Measurements from ENCODE around the gene ABCF2.

Gene ABCF2

GRCh38 chr7:151232091-151232916 lies 5.3 kb upstream of the ABCF2 start, which contains the start of gene CHPF2:
CHPF2 (plus strand) TSS chr7:151232483; CDS start chr7:151234012, 1,529 bp downstream.
- Mint-ChIP-seq H3K4me1 (ENCODE audit: low read depth) (peaks cover 40% of the 10 kb centered on the region), H3K27ac (peak within 1 kb of the TSS; percentile 96), H3K4me3 (peak within 1 kb of the TSS; percentile 98), H3K27me3 (peaks cover 1% of the 10 kb centered on the region), H3K36me3 (ENCODE audit: low read depth) (peaks cover 45% of the 10 kb centered on the region), H3K9me3 (no peaks in the 10 kb centered on the region)
- intact Hi-C loops (cut with micrococcal nuclease): no loop called here

DNA sequence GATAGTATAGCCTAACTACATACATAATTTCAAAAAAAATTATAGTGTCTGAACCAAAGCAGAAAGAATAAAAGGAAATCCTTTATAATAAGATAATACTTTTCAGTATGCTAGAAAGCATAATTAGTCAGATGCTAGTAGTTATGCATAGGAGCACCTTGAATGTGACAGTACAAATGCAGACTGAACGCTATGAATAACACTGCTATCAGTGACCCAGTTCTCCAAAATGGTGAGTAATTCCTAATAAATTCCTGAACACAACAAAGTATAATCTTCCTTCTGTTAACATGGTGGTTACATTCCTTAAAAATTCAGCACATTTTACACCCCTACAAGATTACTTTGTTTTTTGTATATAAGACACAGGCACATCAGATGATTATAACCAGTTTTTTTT lies 4.1 kb upstream of the ABCF2 start:
- intact Hi-C loops (cut with micrococcal nuclease): no loop called here
- Mint-ChIP-seq H3K9me3 (no peaks in the 10 kb centered on the region), H3K27ac (no peak overlapping the region), H3K4me3 (no peak overlapping the region), H3K36me3 (ENCODE audit: low read depth) (peaks cover 44% of the 10 kb centered on the region), H3K27me3 (peaks cover 1% of the 10 kb centered on the region), H3K4me1 (ENCODE audit: low read depth) (peaks cover 53% of the 10 kb centered on the region)

GRCh38 chr7:151229249-151229648 lies 2.2 kb upstream of the ABCF2 start:
- no peak overlapping the region for H3K4me3 Mint-ChIP-seq
- intact Hi-C loops (cut with micrococcal nuclease): loop anchor here (5.0 kb wide), 1 partner anchor 123 kb away; no protein-coding TSS in a partner anchor
- peaks cover 1% of the 10 kb centered on the region for H3K27me3 Mint-ChIP-seq
- H3K4me1 Mint-ChIP-seq (ENCODE audit: low read depth): peaks cover 61% of the 10 kb centered on the region
- peaks cover 42% of the 10 kb centered on the region for H3K36me3 Mint-ChIP-seq (ENCODE audit: low read depth)
- no peaks in the 10 kb centered on the region for H3K9me3 Mint-ChIP-seq
- no peak overlapping the region for H3K27ac Mint-ChIP-seq

DNA sequence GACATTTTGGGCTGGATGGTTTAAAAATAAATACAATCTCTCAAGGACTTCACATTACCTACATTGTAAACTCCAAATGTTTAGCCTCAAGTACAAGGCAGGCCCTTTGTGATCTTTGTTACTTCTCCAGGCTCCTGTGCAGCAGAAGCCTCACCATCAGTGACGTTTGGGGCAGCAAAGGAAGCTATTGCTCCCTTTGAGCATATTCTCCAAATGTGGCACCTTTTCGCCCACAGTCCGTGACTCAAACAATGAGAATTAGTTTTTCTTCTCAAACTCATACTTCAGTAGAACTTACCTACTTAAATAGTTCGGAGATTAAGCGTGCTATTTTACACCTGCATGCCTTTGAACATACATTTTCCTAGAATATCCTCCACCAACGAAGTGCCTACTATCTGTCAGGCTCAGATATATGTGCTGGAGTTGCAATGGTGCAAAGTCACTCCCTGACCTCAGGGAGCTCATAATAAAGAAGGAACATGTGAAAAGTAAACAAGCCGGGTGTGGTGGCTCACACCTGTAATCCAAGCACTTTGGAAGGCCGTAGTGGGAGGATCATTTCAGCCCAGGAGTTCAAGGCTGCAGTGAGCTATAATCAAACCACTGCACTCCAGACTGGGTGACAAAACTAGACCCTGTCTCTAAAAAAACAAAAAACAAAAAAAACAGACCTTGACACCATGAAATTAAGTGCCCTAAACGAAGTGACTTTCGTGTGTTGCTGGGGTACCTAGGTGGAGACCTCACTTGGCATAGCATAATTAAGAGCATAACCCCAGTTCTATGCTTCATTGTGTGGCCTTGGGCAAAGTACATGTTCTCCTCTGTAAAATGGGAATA lies 1.2 kb upstream of the ABCF2 start:
- peaks cover 51% of the 10 kb centered on the region for H3K4me1 Mint-ChIP-seq (ENCODE audit: low read depth)
- H3K4me3 Mint-ChIP-seq: peak overlapping the region; percentile 96
- H3K27ac Mint-ChIP-seq: peak overlapping the region; percentile 93
- H3K27me3 Mint-ChIP-seq: peaks cover 1% of the 10 kb centered on the region
- H3K9me3 Mint-ChIP-seq: no peaks in the 10 kb centered on the region
- peaks cover 43% of the 10 kb centered on the region for H3K36me3 Mint-ChIP-seq (ENCODE audit: low read depth)
- intact Hi-C loops (cut with micrococcal nuclease): loop anchor here (5.0 kb wide), 1 partner anchor 124 kb away; no protein-coding TSS in a partner anchor

DNA sequence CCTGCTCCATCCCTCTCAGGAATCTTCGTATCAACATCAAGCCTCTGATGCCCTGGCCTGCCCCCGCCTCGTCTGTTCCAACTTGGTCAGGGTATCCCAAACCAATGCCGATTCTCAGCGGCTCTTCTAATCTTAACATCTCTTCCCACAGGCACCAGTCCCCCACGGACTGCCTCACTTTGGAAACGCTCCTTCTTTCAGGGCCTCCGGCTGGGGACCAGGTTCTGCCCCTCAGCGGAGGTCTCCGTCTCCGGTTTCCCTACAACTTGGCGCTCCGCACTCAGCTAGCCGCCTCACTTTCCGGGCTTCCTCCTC lies 488 bp downstream of the ABCF2 start:
- Mint-ChIP-seq H3K9me3 (no peaks in the 10 kb centered on the region), H3K27ac (peak overlapping the region; percentile 93), H3K4me1 (ENCODE audit: low read depth) (peaks cover 39% of the 10 kb centered on the region), H3K4me3 (peak overlapping the region; percentile 96), H3K36me3 (ENCODE audit: low read depth) (peaks cover 50% of the 10 kb centered on the region), H3K27me3 (peaks cover 1% of the 10 kb centered on the region)
- intact Hi-C loops (cut with micrococcal nuclease): loop anchor here (2.0 to 5.0 kb wide), 2 partner anchors 18 to 126 kb away; no protein-coding TSS in a partner anchor

GRCh38 chr7:151225948-151226510 lies 976 bp downstream of the ABCF2 start:
- intact Hi-C loops (cut with micrococcal nuclease): loop anchor here (2.0 to 5.0 kb wide), 2 partner anchors 19 to 126 kb away; no protein-coding TSS in a partner anchor
- Mint-ChIP-seq H3K4me1 (ENCODE audit: low read depth) (peaks cover 37% of the 10 kb centered on the region), H3K4me3 (peak overlapping the region; percentile 96), H3K27me3 (peaks cover 1% of the 10 kb centered on the region), H3K27ac (peak overlapping the region; percentile 93), H3K36me3 (ENCODE audit: low read depth) (peaks cover 55% of the 10 kb centered on the region), H3K9me3 (no peaks in the 10 kb centered on the region)

DNA sequence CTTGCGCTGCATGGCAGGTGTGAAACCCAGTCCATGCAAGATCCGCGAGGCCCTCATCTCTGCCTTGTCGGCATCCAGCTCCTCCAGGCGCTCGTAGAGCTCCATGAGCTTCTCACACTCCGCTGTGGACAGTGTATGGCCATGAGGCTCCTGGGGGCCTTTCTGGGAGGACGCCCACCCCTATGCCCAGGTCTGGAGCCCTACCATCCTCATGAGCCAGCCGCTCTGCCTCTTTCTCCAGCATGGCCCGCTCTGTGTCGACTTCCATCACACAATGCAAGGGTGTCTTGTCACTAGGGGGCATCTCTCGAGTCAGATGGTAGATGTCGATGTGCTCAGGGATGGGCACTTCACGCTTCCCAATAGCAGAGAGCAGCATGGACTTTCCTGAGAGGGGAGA lies 3.3 kb downstream of the ABCF2 start:
- no peak overlapping the region for H3K27ac Mint-ChIP-seq
- H3K4me1 Mint-ChIP-seq (ENCODE audit: low read depth): peaks cover 37% of the 10 kb centered on the region
- H3K36me3 Mint-ChIP-seq (ENCODE audit: low read depth): peaks cover 78% of the 10 kb centered on the region
- intact Hi-C loops (cut with micrococcal nuclease): no loop called here
- no peak overlapping the region for H3K4me3 Mint-ChIP-seq
- H3K9me3 Mint-ChIP-seq: no peaks in the 10 kb centered on the region
- H3K27me3 Mint-ChIP-seq: no peaks in the 10 kb centered on the region

GRCh38 chr7:151218170-151218569 lies 8.8 kb downstream of the ABCF2 start:
- Mint-ChIP-seq H3K27ac (no peak overlapping the region), H3K9me3 (no peaks in the 10 kb centered on the region), H3K4me3 (no peak overlapping the region), H3K27me3 (no peaks in the 10 kb centered on the region), H3K4me1 (ENCODE audit: low read depth) (no peaks in the 10 kb centered on the region), H3K36me3 (ENCODE audit: low read depth) (peaks cover 95% of the 10 kb centered on the region)
- intact Hi-C loops (cut with micrococcal nuclease): no loop called here

GRCh38 chr7:151215396-151215795 lies 11.6 kb downstream of the ABCF2 start:
- no peaks in the 10 kb centered on the region for H3K9me3 Mint-ChIP-seq
- no peaks in the 10 kb centered on the region for H3K27me3 Mint-ChIP-seq
- H3K36me3 Mint-ChIP-seq (ENCODE audit: low read depth): peaks cover 90% of the 10 kb centered on the region
- H3K4me1 Mint-ChIP-seq (ENCODE audit: low read depth): no peaks in the 10 kb centered on the region
- intact Hi-C loops (cut with micrococcal nuclease): no loop called here
- no peak overlapping the region for H3K27ac Mint-ChIP-seq
- no peak overlapping the region for H3K4me3 Mint-ChIP-seq

DNA sequence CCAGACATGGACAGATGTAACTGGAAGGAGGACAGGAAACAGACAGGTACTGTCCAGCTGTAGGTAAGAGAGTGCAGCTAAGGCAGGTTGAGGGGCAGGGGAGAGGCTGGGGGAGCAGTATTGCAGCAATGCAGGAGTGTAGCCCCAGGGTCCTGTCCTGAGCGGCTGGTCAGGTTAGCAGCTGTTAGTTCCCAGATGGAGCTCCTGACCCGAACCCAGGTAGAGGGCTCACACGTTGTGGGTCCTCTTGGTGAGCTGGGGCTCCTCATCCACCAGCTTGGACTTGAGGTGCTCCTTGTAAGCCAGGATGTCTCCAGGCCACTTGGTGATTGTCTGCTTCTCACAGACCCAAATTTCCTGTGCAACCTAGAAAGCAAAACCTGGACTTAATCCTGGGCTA lies 13.2 kb downstream of the ABCF2 start:
- H3K36me3 Mint-ChIP-seq (ENCODE audit: low read depth): peaks cover 75% of the 10 kb centered on the region
- no peak overlapping the region for H3K4me3 Mint-ChIP-seq
- H3K27me3 Mint-ChIP-seq: peaks cover 2% of the 10 kb centered on the region
- no peak overlapping the region for H3K27ac Mint-ChIP-seq
- no peaks in the 10 kb centered on the region for H3K9me3 Mint-ChIP-seq
- no peaks in the 10 kb centered on the region for H3K4me1 Mint-ChIP-seq (ENCODE audit: low read depth)
- intact Hi-C loops (cut with micrococcal nuclease): no loop called here

DNA sequence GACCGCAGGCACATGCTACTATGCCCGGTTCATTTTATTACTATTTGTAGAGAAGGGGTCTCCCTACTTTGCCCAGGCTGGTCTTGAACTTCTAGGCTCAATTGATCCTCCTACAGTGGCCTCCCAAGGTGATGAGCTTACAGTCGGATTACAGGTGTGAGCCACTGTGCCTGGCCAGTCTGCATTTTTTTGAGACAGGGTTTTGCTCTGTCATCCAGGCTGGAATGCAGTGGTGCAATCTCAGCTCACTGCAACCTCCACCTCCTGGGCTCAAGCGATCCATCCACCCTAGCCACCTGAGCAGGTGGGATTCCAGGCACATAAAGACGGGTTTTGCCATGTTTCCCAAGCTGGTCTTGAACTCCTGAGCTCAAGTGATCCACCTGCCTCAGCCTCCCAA lies 14.4 kb downstream of the ABCF2 start:
- H3K4me3 Mint-ChIP-seq: no peak overlapping the region
- peaks cover 6% of the 10 kb centered on the region for H3K27me3 Mint-ChIP-seq

GRCh38 chr7:151211155-151211772 lies 15.7 kb downstream of the ABCF2 start:
- H3K9me3 Mint-ChIP-seq: no peaks in the 10 kb centered on the region
- peaks cover 19% of the 10 kb centered on the region for H3K27me3 Mint-ChIP-seq
- H3K36me3 Mint-ChIP-seq (ENCODE audit: low read depth): peaks cover 51% of the 10 kb centered on the region
- intact Hi-C loops (cut with micrococcal nuclease): no loop called here
- no peak overlapping the region for H3K27ac Mint-ChIP-seq
- H3K4me1 Mint-ChIP-seq (ENCODE audit: low read depth): no peaks in the 10 kb centered on the region
- H3K4me3 Mint-ChIP-seq: no peak overlapping the region

More for the DNA sequence above, 14.4 kb downstream of the ABCF2 start:
- intact Hi-C loops (cut with micrococcal nuclease): no loop called here
- H3K36me3 Mint-ChIP-seq (ENCODE audit: low read depth): peaks cover 63% of the 10 kb centered on the region
- no peak overlapping the region for H3K27ac Mint-ChIP-seq
- H3K4me1 Mint-ChIP-seq (ENCODE audit: low read depth): no peaks in the 10 kb centered on the region
- H3K9me3 Mint-ChIP-seq: no peaks in the 10 kb centered on the region

DNA sequence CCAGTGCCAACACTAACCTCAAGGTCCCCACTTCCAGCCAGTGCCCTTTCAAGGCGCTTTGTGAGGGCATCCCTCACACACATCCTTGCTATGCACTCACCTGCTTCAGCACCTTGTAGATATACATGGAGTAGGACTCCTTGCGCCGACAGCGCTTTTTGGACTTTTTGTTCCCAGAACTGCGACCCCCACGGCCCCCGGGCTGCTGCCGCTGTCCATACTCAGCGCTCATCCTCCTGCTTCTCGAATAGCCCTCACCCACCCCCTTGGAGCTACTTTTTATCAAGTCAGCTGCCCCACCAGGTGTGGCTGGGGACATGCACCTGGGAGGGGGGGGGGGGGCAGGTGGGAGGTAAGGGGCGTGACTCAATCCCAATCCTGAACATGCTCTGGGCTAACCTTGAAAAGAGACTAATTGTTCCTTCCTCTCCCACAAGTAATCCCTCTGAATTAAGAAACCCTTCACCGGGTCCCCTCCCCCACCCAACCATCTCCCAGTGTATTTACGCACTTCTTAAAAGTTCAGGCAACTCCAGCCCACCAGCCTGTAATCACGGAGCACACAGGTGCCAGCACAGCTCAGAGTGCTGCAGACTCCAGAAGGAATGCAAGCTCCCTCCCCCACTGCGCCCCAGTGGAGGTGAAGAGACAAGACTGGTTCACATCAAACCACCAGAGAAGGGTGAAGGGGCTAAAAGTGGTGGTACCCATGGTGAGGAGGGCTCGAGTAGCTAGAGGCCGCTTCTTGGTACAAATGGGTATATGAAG lies 16.7 kb downstream of the ABCF2 start, which contains the start of gene H2BK1:
TSS of gene H2BK1 (minus strand) at position 402 of the 768 bp plus-strand sequence. CDS start at position 232, 170 bp downstream.
- intact Hi-C loops (cut with micrococcal nuclease): no loop called here
- Mint-ChIP-seq H3K36me3 (ENCODE audit: low read depth) (peaks cover 42% of the 10 kb centered on the region), H3K27ac (no peak within 1 kb of the TSS), H3K4me3 (no peak within 1 kb of the TSS), H3K27me3 (peaks cover 28% of the 10 kb centered on the region), H3K4me1 (ENCODE audit: low read depth) (no peaks in the 10 kb centered on the region), H3K9me3 (no peaks in the 10 kb centered on the region)

Measured in dendritic cell treated with granulocyte-macrophage colony-stimulating factor and Interleukin-4, amounts not matched to agents 40 ng/mL and 50 ng/mL, for 4 days (primary cell).